22Rv1 (cell line): ENCODE results near the gene ASB15.

ENCODE experiments used
- ZFX ChIP-seq: fragments of 450-650 bp; IDR thresholded peaks from 2 replicates; pipeline ENCODE4 v1.6.1; 2017; ENCODE audit warnings: antibody characterized with exemption, borderline replicate concordance
- TF ChIP-seq, protein P1 (sequence below): fragments of 450-650 bp; IDR thresholded peaks from 2 replicates; pipeline ENCODE4 v1.5.1; 2017; ENCODE audit warnings: mild to moderate bottlenecking

DNA sequence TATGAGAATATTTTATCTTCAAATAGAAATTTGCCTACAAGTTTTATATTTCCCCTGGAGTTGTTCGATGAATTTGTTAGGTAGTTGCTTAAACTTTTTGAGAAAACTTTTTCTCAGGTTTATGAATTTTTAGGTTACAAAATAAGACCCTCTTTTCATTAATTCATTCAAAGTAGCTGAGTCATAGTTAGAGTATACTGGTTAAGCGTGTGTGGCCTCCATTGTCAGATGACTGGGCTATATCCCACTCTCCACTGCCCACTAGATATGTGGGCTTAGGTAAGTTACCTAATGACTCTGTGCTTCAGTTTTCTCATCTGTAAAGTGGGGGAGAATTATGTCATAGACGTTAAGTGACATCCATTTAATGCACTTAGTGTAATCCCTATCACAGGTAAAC lies 1.0 kb downstream of the ASB15 start:
- TF ChIP-seq, protein P1, sequence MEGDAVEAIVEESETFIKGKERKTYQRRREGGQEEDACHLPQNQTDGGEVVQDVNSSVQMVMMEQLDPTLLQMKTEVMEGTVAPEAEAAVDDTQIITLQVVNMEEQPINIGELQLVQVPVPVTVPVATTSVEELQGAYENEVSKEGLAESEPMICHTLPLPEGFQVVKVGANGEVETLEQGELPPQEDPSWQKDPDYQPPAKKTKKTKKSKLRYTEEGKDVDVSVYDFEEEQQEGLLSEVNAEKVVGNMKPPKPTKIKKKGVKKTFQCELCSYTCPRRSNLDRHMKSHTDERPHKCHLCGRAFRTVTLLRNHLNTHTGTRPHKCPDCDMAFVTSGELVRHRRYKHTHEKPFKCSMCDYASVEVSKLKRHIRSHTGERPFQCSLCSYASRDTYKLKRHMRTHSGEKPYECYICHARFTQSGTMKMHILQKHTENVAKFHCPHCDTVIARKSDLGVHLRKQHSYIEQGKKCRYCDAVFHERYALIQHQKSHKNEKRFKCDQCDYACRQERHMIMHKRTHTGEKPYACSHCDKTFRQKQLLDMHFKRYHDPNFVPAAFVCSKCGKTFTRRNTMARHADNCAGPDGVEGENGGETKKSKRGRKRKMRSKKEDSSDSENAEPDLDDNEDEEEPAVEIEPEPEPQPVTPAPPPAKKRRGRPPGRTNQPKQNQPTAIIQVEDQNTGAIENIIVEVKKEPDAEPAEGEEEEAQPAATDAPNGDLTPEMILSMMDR: no peak
- no peak for TF ChIP-seq ZFX
